HT-29 (cell line): ENCODE results near the gene FAM83E. TPM values are rescaled to one million over a fixed set of nuclear protein-coding genes. Genes with fewer than 3 reads are reported as not detected.
"Not testable (repeated sequence)": the region's sequence is repeated elsewhere in the genome, so short reads cannot be mapped to it uniquely, and the experiment has no call there.

Experiments
- DNase-seq: peaks from one replicate; pipeline ENCODE4 v3.0.0-alpha.2; 2015; ENCODE audit warnings: low spot score
- total RNA-seq: library from RNA; depleted of rRNA; stranded (reverse); fragments of >200 nt; shearing (Covaris generic); gene quantifications from 2 replicates; pipeline ENCODE4 v1.2.3, GENCODE V29; 2014; rRNA removed

Gene FAM83E
- 15.9 and 18.5 TPM in 2 replicates for total RNA-seq

DNA sequence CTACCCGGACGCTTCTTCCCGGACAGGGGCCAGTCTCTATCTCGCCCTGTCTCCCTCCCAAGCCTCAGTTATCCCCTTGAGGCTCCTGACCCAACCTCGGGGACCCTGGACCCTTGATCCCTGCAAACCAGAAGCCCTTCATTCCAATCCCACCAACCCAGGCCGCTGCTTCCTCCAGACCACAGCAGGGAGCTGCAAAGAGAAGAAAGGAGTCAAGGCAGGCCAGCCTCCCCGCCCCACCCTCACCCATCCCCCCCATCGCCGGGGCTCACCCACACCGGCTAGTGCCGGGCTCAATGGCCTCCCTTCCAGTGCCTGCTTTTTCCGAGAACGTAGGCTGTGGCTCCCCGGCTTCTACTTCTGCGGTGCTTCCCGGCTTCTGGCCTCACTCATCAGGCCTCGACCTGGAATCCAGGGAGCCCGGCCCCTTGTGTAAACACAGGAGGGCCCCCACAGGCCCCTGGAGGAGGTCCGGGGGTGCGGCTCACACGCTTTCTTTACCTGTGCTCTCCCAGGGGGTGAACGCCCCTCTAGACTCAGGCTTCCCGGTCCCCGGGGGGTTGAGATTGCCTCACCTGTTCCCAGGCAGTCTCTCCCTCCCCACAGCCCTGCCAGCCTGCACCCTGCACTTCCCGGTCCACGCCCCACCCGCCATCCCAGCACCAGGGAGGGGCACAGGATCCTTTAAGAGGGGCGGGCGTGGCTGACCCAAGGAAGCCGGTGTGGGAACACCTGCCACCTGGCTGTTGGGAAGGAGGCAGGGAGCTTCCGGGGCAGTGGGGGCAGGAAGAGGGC lies at the start of gene FAM83E:
FAM83E (minus strand) TSS at position 641 of the 795 bp plus-strand sequence. CDS start 1,704 bp downstream, outside the sequence.
- peak; percentile 97 for DNase-seq

DNA sequence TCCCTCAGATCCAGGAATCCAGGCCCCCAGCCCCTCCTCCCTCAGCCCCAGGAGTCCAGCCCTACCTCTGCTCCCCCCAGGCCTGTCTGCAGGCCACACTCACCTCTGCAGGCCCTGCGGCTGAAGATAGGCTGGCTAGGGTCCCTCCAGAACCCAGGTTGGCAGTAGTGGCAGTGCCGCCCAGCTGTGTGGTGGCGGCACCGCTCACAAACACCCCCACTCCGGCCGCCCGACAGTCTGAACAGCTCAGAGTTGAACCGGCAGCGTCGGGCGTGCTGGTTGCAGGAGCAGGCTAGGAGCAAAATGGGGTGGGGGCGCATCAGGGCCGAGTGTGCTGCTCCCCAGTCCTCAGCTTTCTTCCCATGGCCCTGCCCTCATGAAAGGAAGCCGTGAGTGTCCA lies 49.6 kb upstream of the FAM83E start:
- DNase-seq: no peak

DNA sequence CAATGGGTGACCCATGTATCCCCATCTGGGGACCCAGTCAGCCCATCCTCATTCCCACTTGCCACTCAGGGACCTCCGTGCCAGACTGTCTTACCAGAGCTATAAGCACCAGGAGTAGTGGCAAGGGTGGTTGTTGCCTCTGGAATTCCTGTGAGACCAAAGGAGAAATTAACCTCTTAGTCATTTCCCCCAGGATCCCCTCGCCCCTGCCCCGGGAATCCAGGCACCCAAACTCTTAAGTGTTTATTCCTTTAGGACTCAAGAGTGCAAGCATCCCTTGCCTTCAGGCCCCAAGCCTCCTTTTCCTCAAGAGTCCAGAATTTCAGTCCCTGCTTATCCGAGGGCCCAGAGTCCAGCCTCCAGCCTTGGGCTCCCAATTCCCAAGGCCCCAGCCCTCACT lies 48.8 kb upstream of the FAM83E start:
- no peak for DNase-seq

DNA sequence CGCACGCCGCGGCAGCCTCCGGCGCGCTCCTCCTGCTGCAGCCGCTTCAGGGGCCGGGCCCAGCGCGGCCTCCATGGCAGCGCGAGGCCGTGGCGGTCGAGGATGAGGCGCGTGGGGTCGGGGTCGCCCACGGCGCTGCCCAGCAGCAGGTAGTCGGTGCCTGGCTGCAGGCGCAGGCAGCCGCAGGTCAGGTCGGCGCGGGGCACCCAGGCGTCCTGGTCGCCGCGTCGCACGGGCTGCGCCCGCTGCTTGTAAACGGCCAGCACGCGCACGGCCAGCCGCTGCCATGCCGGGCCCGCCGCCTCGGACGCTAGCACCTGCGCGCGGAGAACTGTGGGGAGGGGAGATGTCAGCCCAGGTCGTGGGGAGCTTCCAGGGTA lies 46.8 kb upstream of the FAM83E start:
- DNase-seq: no peak

DNA sequence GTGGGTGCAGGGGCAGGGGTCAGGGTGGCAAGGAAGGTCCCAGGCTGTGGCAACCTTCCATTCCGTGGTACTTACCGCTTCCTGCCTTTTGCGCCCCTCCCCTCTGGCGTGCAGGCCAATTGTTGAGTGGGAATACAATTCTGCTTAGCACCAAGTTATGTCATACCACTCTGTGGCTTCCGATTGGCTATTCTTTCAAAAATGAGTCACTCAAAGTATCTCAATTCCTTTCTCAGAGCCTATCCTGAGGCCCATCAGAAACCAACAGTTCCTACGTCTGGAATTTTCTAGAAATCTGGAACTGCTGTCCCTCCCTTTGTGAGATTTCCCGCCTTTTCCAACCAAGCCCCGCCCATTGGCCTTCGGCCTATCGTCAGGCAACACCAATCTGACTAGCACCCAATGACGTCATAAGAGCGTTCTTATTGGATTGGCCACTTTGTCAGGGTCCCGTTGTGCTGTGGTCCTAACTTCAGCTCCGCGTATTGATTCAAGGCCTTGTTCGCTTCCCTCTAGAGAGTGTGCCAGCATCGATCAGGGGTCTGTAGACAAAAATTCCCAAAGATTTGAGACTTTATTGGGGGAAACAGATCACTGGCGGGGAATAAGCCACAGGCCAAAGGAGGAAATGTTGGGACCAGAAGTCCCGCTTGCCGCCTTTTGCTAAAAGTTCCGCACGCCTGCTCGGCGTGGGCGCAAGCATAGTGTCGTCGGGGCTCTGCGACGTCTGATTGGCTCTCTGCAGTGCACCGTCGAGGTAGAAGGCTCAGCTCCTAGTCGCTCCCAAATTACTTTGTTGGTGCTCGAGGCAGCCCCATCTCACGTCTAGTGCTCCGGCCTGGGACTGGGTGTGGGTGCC lies 46.2 kb upstream of the FAM83E start:
- peak; percentile 94 for DNase-seq

DNA sequence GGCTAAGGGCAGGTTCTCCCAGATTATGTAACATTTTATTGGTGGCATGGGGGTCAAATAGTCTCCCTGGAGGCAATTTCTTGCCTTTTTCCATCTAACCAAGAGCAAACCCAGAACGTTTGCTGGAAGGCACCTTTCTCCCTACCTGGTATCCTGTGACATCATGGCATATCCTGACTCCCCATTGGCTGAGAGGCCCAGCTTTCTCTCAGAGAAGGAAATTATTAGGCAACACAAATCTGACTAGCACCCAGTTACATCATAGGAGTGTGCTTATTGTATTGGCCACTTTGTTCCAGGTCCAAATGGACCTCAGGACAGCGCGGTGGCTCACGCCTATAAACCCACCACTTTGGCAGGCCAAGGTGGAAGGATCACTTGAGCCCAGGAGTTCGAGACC lies 44.9 kb upstream of the FAM83E start:
- no peak for DNase-seq

DNA sequence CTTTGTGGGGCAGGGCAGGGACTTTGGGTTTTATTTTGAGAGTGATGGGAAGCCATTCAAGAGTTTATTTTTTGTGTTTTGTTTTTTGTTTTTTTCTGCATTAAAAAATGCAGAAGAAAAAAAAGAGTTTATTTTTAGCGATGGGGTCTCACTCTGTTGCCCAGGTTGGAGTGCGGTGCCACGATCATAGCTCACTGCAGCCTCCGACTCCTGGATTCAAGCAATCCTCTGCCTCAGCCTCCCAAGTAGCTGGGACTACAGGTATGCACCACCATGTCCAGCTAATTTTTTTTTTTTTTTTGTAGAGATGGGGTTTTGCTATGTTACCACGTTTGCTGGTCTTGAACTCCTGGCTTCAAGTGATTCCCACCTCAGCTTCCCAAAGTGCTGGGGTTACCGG lies 43.6 kb upstream of the FAM83E start:
- DNase-seq: no peak

DNA sequence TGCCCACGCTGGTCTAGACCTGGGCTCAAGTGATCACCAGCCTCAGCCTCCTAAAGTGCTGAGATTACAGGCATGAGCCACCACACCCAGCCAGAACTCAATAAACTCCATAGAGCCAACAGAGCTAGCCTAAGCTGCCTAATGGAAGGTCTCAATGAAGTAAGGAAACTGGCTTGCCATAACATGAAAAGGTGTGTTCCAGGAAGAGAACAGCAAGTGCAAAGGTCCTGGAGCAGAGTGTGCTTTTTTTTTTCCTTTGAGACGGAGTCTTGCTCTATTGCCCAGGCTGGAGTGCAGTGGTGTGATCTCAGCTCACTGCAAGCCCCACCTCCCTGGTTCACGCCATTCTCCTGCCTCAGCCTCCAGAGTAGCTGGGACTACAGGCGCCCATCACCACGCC lies 43.0 kb upstream of the FAM83E start:
- not testable (repeated sequence) for DNase-seq

DNA sequence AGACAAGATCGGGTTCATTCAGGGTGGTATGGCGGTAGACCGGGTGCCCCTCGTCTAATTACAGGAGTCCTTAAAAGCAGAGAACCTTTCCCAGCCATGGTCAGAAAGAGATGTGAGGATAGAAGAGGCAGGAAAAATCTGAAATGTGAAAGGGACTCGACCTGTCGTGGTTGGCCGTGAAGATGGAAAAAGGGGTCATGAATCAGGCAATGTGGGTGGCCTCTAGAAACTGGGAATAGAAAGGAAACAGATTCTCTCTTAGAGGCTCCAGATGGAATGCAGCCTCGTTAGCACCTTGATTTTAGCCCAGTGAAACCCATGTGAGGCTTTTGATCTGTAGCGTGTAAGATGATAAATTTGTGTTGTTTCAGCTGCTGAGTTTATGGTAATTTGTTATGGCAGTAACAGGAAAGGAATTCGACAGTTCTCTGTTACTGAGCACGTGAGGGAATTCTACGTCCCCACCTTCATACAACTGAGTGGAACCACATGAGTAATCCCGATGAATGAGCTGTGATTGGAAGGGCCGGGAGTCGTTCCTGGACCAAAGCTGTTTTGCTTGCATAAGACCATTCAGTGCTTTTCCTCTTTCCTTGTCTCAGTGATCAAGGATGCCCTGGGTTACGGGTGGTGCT lies 42.1 kb upstream of the FAM83E start:
- DNase-seq: no peak

DNA sequence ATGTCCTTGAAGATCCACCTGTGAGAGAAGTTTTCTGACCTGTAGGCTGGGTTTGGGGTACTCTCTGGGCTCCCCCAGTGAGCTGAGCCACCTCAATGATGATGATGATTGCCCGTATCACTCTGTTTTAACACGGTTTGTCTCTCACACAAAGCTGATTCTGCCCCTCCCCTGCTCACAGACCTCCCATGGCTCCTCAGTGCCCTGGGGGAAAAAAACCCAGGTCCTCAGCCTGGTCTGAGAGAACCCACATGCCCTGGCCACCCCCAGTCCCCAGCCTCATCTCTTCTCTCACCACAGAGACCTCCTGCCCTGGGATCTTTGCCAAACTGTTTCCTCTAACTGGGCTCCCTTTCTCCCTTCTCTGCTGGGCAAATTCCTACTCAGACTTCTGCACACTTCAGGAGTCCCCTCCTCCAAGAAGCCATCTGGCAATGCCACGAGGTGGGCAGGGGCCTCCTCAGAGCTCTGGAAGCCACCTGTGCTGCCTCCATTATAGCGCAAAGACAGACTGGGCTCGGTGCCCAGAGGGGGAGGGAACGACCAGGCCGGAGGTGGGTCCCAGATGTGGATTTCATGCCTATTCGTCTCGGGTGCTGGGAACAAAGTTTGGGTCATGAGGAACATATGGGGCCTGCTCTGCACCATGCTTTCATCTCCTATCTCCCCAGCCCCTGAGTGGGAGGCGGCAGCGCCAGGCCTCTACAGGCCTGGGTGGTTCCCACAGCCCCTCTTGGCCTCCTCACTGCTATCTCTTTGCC lies 39.6 kb upstream of the FAM83E start:
- DNase-seq: no peak

DNA sequence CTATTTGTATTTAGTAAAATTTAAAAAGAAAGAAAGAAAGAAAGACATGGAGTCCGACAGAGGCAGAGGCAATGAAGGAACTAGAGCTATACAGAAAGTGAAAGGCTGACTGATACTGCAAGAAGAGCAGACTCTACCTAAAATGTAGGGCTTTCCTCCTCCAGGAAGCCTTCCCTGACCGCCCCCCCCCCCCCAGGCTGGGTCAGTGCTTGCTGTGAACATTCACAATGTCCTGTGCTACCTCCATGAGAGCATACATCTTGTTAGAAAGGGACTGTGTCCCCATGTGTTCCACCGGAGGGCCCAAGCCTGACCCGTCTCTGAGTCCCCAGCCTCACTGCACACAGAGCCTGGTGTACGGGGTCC lies 36.8 kb upstream of the FAM83E start:
- no peak for DNase-seq

DNA sequence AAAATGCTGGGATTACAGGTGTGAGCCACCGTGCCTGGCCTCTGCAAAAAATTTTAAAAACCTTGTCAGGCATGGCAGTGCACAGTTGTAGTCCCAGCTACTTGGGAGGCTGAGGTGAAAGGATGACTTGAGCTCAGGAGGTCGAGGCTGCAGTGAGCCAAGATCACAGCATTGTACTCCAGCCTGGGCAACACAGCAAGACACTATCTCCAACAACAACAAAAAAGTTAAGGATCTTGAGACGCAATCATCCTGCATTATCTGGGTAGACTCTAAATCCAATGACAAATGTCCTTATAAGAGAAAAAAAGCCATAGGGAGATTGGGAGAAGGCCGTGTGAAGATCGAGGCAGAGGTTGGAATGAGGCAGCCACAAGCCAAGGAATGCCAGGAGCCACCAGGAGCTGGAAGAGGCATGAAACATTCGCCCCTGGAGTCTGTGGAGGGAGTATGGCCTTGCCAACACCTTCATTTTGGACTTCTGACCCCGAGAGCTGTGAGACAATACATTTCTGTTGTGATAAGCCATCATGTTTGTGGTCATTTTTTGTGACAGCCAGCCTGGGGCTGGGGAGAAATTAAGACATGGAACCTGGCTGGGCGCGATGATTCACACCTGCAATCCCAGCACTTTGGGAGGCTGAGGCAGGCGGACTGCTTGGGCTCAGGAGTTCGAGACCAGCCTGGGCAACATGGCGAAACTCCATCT lies 36.3 kb upstream of the FAM83E start:
- DNase-seq: no peak

DNA sequence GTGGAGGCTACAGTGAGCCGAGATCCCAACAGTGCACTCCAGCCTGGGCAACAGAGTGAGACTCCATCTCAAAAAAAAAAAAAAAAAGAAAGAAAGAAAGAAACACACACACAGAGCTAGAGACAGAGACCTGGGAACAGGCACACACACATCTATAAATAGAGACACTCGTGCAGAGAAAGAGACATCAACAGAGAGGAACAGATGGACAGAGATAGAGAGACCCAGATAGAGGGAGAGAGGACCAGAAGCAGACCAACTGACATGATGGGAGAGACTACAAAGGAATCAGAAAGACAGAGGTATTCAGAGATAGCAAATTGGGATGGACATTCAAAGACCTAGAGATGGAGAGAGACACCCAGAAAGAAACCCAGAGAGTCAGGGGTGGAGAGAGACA lies 33.3 kb upstream of the FAM83E start:
- no peak for DNase-seq

DNA sequence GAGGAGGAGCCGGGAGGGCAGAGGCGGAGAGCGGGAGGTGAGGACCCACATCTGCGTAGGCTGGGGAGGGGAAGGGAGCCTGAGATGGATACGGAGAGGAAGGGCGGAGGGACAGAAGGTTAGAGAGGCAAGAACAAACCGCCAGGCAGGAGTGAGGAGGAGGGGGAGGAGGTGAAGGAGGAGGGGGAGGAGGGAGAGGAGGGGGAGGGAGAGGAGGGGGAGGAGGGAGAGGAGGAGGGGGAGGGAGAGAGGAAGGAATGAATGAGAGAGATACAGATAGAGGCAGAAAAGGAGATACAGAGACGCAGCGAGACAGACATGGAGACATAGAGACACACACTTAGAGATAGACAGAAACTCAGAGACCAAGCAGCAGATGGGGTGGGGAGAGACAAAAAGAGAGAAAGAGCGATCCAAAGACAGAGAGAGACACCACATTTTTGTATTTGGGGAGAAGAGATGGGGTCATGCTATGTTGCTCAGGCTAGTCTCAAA lies 31.9 kb upstream of the FAM83E start:
- no peak for DNase-seq

DNA sequence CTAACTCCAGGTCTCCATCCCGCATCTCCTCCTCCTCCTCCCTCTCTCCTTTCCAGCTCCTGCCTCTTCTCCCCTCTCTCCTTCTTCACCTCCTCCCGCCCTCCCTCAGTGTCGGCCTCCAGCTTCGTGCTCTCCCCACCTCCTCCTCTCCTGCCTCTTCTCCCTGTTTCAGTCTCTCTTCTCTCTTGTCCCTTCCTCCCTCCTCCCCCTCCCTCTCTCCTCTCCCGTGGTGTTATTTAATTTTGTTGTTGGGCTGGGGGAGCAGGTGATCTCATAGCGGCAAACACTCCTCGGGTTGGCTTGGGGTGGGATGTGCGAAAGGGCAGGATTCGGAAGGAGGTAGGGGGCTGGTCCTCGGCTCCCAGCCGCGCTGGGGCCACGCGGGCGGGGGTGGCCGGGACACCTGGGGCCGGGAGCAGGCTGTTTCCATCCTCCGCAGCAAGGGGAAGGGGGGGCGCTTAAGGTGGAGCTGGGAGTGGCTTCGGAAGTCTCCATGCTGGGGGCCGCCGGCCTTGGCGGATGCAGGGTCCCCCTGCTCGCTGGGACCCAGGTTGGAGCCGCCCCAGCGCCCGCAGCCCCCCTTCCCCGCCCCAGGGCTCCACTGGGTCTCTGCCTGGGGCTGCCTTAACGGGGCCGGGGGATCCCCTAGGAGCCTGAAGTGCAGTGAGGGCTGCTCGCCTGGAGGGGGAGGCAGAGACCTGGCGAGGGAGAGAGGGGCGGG lies 31.3 kb upstream of the FAM83E start, which contains the start of gene CA11:
CA11 (minus strand) TSS at position 187 of the 721 bp plus-strand sequence. CDS start 555 bp downstream, outside the sequence.
- peak; percentile 92 for DNase-seq

DNA sequence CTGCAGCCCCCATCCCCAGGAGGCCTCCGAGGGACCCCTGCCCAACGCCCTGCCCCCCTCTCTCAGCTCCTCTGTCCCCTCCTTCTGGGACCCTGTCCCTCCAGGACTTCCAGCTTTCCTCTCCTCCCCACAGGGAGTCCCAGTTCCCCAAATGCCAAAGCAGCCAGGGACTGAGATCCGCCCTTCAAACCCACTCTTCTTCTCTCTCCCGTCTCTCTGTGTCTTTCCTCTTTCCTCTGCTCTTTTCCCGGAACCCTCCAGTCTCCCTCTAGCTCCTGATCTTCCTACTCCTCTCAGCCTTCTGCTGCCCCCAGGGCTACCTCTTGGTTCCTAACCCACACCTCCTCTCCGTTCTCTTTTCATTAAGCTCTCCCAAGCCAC lies 30.7 kb upstream of the FAM83E start:
- DNase-seq: peak; percentile 40

DNA sequence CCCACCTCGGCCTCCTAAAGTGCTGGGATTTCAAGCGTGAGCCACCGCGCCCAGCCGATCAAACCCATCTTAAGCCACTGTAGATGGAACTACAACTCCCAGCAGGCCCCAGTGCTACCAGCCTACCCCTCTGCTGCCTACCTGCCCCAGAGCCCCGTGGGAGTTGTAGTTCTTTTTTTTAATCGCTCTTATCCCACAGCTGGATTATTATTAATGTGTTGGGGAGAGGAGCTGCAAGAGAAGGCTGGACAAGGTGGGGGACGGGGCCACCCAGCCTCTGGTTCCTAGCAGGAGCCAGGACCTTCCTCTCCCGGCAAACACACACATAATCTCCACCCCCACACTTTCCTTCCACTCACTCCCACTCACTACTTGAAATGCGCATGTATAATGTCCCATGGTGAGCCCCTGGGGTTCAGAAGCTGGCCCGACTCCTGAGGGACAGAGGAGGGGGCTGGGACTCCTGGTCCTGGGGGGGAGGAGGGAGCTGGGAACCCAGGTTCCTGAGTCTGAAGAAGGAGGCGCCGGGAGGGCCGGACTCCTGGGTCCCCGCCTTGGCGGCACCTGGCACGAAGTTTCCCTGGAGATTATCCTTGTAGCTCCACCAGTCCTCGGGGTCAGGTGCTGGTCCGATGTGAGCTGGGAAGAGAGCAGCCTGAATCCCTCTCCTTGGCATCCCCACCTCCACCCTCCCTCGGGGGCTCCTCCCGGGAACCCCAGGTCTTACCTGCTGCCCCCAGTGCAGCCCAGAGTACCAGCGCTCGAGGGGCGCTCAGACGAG lies 30.2 kb upstream of the FAM83E start:
- peak; percentile 90 for DNase-seq

DNA sequence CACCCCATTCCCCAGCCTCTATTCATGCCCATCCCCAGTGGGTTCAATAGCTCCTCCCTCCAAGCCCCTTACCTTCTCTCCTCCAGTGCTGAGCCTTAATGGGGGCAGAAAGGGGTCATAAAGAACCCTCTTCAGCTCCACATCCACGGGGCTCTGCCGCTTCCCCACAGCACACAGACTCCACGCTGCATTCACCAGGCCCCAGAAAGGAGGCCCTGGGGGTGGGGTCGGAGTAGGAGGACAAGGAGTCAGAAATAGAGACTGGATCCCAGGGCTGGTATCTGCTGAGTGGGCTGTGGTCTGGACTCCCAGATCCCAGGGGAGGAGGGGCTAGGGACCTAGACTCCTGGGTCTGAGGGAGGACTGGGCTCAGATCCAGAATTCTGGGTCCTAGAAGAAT lies 29.5 kb upstream of the FAM83E start:
- no peak for DNase-seq

DNA sequence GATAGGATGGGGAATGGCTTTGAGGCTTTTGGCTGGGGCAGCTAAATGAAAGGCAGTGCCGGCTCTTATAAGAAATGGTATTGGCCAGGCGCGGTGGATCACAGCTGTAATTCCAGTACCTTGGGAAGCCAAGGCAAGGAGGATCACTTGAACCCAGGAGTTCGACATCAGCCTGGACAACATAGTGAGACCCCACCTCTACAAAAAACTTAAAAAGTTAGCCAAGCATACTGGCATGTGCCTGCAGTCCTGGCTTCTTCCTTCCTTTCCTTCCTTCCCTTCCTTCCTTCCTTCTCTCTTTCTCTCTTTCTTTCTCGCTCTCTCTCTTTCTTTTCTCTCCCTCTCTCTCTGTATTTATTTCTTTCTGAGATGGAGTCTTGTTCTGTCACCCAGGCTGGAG lies 28.0 kb upstream of the FAM83E start:
- no peak for DNase-seq
